SK-N-SH treated with all-trans-retinoic acid at 6 μM for 48 hours (cell line): ENCODE data around the gene DLG1.
"Not testable (repeated sequence)": the region's sequence is repeated elsewhere in the genome, so short reads cannot be mapped to it uniquely, and the experiment has no call there.

Experiments
- ATAC-seq: fragments of 200-7000 bp; cut with Tn5 transposase; 3 replicates; pipeline ENCODE4 v1.9.1; 2020; ENCODE audit warnings: mild to moderate bottlenecking, moderate library complexity
- ARNTL ChIP-seq: fragments of 450-650 bp; formaldehyde crosslinking; IDR thresholded peaks from 2 replicates; pipeline ENCODE4 v1.5.0; 2020; ENCODE audit warnings: low read depth, mild to moderate bottlenecking, moderate library complexity, borderline replicate concordance
- BACH2 ChIP-seq: fragments of 250-450 bp; sonication (Bioruptor Pico); IDR thresholded peaks from 2 replicates; pipeline ENCODE4 v1.9.0; 2021; ENCODE audit warnings: mild to moderate bottlenecking, borderline replicate concordance
- CREB5 ChIP-seq: fragments of 250-450 bp; sonication (Bioruptor Pico); IDR thresholded peaks from 2 replicates; pipeline ENCODE4 v1.5.1; 2020; ENCODE audit warnings: low read depth, mild to moderate bottlenecking, moderate library complexity
- CSRNP3 ChIP-seq: fragments of 250-450 bp; sonication (Bioruptor Pico); IDR thresholded peaks from 2 replicates; pipeline ENCODE4 v1.5.1; 2021; ENCODE audit warnings: mild to moderate bottlenecking, moderate library complexity
- ESRRG ChIP-seq: fragments of 250-450 bp; sonication (Bioruptor Pico); IDR thresholded peaks from 2 replicates; pipeline ENCODE4 v1.6.1; 2021; ENCODE audit warnings: mild to moderate bottlenecking
- GLIS3 ChIP-seq: fragments of 250-450 bp; sonication (Bioruptor Pico); IDR thresholded peaks from 2 replicates; pipeline ENCODE4 v1.5.0; 2020; ENCODE audit warnings: mild to moderate bottlenecking, moderate library complexity
- ISL1 ChIP-seq: fragments of 250-450 bp; sonication (Bioruptor Pico); IDR thresholded peaks from 2 replicates; pipeline ENCODE4 v2.1.2; 2022; ENCODE audit warnings: mild to moderate bottlenecking, moderate library complexity
- OSR1 ChIP-seq: fragments of 250-450 bp; sonication (Bioruptor Pico); IDR thresholded peaks from 2 replicates; pipeline ENCODE4 v1.8.0; 2022; ENCODE audit warnings: moderate library complexity, mild to moderate bottlenecking, inconsistent platforms
- POU6F1 ChIP-seq: fragments of 250-450 bp; sonication (Bioruptor Pico); IDR thresholded peaks from 2 replicates; pipeline ENCODE4 v1.8.0; 2021; ENCODE audit warnings: low read depth, mild to moderate bottlenecking, moderate library complexity, borderline replicate concordance
- RARB ChIP-seq: fragments of 250-450 bp; sonication (Bioruptor Pico); IDR thresholded peaks from 2 replicates; pipeline ENCODE4 v1.8.0; 2021; ENCODE audit warnings: mild to moderate bottlenecking, moderate library complexity
- SNAI2 ChIP-seq: fragments of 250-450 bp; sonication (Bioruptor Pico); IDR thresholded peaks from 2 replicates; pipeline ENCODE4 v1.5.0; 2020; ENCODE audit warnings: mild to moderate bottlenecking, moderate library complexity
- TCF4 ChIP-seq: fragments of 250-450 bp; sonication (Bioruptor Pico); IDR thresholded peaks from 2 replicates; pipeline ENCODE4 v1.8.0; 2021; ENCODE audit warnings: mild to moderate bottlenecking, moderate library complexity, borderline replicate concordance
- ZC3H10 ChIP-seq: fragments of 250-450 bp; sonication (Bioruptor Pico); IDR thresholded peaks from 2 replicates; pipeline ENCODE4 v1.5.1; 2021; ENCODE audit warnings: mild to moderate bottlenecking, moderate library complexity
- ZFP3 ChIP-seq: fragments of 250-450 bp; sonication (Bioruptor Pico); IDR thresholded peaks from 2 replicates; pipeline ENCODE4 v1.5.0; 2020; ENCODE audit warnings: mild to moderate bottlenecking, moderate library complexity
- ZFP30 ChIP-seq: fragments of 450-650 bp; formaldehyde crosslinking; IDR thresholded peaks from 2 replicates; pipeline ENCODE4 v1.5.0; 2022; ENCODE audit warnings: mild to moderate bottlenecking, moderate library complexity
- ZNF565 ChIP-seq: fragments of 450-650 bp; formaldehyde crosslinking; conservative IDR thresholded peaks from 2 replicates; pipeline ENCODE4 v1.5.0; 2020; ENCODE audit warnings: low read depth, mild to moderate bottlenecking, moderate library complexity
- ZNF70 ChIP-seq: fragments of 450-650 bp; formaldehyde crosslinking; IDR thresholded peaks from 2 replicates; pipeline ENCODE4 v1.5.0; 2020; ENCODE audit warnings: mild to moderate bottlenecking, moderate library complexity
- ZNF8 ChIP-seq: fragments of 450-650 bp; formaldehyde crosslinking; IDR thresholded peaks from 2 replicates; pipeline ENCODE4 v1.5.0; 2020; ENCODE audit warnings: mild to moderate bottlenecking, moderate library complexity
- TF ChIP-seq, protein P1 (sequence below): fragments of 250-450 bp; sonication (Bioruptor Pico); IDR thresholded peaks from 2 replicates; pipeline ENCODE4 v1.5.0; 2020; ENCODE audit warnings: mild to moderate bottlenecking, moderate library complexity

The DLG1 gene

GRCh38 chr3:197197334-197197733 is 101.1 kb downstream of the DLG1 start:
- TF ChIP-seq RARB (CRISPR knock-in tag) = no peak
- TF ChIP-seq, protein P1, sequence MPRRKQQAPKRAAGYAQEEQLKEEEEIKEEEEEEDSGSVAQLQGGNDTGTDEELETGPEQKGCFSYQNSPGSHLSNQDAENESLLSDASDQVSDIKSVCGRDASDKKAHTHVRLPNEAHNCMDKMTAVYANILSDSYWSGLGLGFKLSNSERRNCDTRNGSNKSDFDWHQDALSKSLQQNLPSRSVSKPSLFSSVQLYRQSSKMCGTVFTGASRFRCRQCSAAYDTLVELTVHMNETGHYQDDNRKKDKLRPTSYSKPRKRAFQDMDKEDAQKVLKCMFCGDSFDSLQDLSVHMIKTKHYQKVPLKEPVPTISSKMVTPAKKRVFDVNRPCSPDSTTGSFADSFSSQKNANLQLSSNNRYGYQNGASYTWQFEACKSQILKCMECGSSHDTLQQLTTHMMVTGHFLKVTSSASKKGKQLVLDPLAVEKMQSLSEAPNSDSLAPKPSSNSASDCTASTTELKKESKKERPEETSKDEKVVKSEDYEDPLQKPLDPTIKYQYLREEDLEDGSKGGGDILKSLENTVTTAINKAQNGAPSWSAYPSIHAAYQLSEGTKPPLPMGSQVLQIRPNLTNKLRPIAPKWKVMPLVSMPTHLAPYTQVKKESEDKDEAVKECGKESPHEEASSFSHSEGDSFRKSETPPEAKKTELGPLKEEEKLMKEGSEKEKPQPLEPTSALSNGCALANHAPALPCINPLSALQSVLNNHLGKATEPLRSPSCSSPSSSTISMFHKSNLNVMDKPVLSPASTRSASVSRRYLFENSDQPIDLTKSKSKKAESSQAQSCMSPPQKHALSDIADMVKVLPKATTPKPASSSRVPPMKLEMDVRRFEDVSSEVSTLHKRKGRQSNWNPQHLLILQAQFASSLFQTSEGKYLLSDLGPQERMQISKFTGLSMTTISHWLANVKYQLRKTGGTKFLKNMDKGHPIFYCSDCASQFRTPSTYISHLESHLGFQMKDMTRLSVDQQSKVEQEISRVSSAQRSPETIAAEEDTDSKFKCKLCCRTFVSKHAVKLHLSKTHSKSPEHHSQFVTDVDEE (CRISPR knock-in tag) = no peak
- TF ChIP-seq ZFP3 (CRISPR knock-in tag) = no peak
- TF ChIP-seq ZC3H10 = no peak
- TF ChIP-seq ZFP30 (CRISPR knock-in tag) = no peak
- no peak for TF ChIP-seq OSR1 (CRISPR knock-in tag)
- no peak for TF ChIP-seq ARNTL (CRISPR knock-in tag)
- no peak for TF ChIP-seq ZNF70 (CRISPR knock-in tag)
- TF ChIP-seq CSRNP3 (CRISPR knock-in tag) = no peak
- no peak for TF ChIP-seq ZNF565
- no peak for ATAC-seq

GRCh38 chr3:197196192-197196591 is 102.2 kb downstream of the DLG1 start:
- TF ChIP-seq TCF4 (CRISPR knock-in tag) = no peak
- no peak for TF ChIP-seq SNAI2 (CRISPR knock-in tag)
- no peak for TF ChIP-seq GLIS3
- TF ChIP-seq ZFP3 (CRISPR knock-in tag) = no peak
- no peak for TF ChIP-seq ZC3H10
- TF ChIP-seq POU6F1 = no peak
- no peak for TF ChIP-seq BACH2 (CRISPR knock-in tag)
- no peak for ATAC-seq

- no peak for TF ChIP-seq ISL1 (CRISPR knock-in tag)
- no peak for TF ChIP-seq OSR1 (CRISPR knock-in tag)
- peak; percentile 68; the same call in 1 of the 2 replicates for TF ChIP-seq ZNF8 (CRISPR knock-in tag)
- TF ChIP-seq ZNF70 (CRISPR knock-in tag) = no peak
- no peak for TF ChIP-seq BACH2 (CRISPR knock-in tag)
- ATAC-seq = no peak
Observed at GRCh38 chr3:197195326-197195725, 103.1 kb downstream of the DLG1 start.

- not testable (repeated sequence) for ATAC-seq
Observed at GRCh38 chr3:197193759-197194158, 104.7 kb downstream of the DLG1 start.

GRCh38 chr3:197191897-197192296 is 106.5 kb downstream of the DLG1 start:
- no peak for TF ChIP-seq CREB5 (CRISPR knock-in tag)
- TF ChIP-seq ARNTL (CRISPR knock-in tag) = no peak
- TF ChIP-seq, protein P1 (CRISPR knock-in tag) = no peak
- no peak for TF ChIP-seq ZNF70 (CRISPR knock-in tag)
- no peak for TF ChIP-seq ESRRG
- TF ChIP-seq ISL1 (CRISPR knock-in tag) = no peak
- TF ChIP-seq OSR1 (CRISPR knock-in tag) = no peak
- TF ChIP-seq SNAI2 (CRISPR knock-in tag) = no peak
- ATAC-seq = no peak
